ENCODE data around the gene PHB1.

The PHB1 gene

DNA sequence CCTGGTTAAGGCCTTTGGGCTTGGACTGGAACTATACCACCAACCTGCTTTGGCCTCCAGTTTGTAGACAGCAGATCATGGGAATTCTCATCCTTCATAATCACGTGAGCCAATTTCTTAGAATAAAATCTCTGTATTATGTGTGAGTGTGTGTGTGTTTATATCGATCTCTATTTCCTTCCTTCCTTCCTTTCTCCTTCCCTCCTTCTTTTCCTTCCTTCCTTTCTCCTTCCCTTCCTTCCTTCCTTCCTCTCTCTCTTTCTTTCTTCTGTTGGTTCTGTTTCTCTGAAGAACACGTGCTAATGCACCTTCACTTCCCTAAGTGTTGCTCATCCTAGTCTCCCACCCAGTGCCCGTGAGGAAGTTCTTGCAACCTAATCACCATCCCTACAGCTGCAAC lies 35.5 kb upstream of the PHB1 start:
- no peak overlapping the region for H3K4me3 ChIP-seq (replicated peaks; ENCODE audit: low read depth, low read length)
- TF ChIP-seq, protein P1, sequence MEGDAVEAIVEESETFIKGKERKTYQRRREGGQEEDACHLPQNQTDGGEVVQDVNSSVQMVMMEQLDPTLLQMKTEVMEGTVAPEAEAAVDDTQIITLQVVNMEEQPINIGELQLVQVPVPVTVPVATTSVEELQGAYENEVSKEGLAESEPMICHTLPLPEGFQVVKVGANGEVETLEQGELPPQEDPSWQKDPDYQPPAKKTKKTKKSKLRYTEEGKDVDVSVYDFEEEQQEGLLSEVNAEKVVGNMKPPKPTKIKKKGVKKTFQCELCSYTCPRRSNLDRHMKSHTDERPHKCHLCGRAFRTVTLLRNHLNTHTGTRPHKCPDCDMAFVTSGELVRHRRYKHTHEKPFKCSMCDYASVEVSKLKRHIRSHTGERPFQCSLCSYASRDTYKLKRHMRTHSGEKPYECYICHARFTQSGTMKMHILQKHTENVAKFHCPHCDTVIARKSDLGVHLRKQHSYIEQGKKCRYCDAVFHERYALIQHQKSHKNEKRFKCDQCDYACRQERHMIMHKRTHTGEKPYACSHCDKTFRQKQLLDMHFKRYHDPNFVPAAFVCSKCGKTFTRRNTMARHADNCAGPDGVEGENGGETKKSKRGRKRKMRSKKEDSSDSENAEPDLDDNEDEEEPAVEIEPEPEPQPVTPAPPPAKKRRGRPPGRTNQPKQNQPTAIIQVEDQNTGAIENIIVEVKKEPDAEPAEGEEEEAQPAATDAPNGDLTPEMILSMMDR (IDR thresholded peaks at IDR 0.05; ENCODE audit: low read depth, low read length, missing control alignments), result no peak

DNA sequence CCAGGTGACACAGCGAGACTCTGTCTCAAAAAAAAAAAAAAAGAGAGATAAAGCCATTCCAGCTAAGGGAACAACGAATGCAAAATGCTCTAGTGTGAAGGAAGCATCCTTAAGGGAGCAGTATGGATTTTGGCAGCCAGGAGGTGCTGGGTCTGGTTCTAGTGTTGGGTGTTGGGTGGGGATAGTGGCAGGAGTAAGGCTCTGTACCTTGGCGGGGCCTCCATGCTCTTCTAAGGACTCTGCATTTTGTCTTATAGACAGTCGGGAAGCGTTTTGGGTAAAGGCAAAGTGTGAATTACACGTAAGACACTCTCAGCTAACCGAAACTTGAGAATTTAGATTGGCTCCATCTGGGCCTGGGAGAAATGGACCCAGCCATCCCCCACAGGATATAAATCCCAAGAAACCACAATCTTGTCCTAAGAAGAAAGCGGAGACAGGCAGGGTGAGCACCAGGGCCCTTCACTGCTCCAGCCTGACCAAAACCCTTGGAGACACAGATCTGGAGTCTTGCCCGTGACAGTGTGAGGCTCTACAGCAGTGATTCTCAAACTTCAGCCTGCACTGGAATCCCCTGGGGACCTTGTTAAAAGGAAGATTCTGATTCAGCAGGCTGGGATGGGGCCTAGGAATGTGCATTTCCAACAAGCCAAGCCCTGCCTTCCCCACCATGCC lies 33.1 kb upstream of the PHB1 start:
- no peak overlapping the region for H3K4me3 ChIP-seq (replicated peaks; ENCODE audit: low read depth, low read length)
- TF ChIP-seq, protein P1 (IDR thresholded peaks at IDR 0.05; ENCODE audit: low read depth, low read length, missing control alignments), result peak; percentile 33
- DNase-seq (ENCODE audit: extremely low read depth, low read depth), result no peak

More for the DNA sequence above, 35.5 kb upstream of the PHB1 start:
- no peak for DNase-seq (ENCODE audit: extremely low read depth, low read depth)

DNA sequence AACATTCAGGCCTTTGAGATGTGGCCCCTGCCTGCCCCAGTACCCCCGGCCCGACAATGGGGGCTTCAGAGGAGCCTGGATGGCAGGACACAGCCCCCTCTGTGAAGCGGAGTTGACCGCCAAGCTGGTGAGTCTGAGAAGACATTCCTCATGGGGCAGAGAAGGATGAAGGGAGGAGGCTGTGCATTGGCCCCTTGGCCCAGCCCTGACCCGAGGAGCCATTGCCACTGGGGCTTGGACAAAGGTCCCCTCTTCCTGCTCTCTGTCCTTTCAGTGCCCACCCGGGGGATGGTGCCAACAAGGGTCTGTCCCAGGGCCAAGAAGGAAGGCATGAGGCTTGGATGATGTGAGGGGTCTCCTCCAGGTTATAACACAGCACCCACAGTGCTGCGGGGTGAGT lies 30.9 kb upstream of the PHB1 start:
- TF ChIP-seq, protein P1 (IDR thresholded peaks at IDR 0.05; ENCODE audit: low read depth, low read length, missing control alignments), result no peak
- DNase-seq (ENCODE audit: extremely low read depth, low read depth), result no peak

DNA sequence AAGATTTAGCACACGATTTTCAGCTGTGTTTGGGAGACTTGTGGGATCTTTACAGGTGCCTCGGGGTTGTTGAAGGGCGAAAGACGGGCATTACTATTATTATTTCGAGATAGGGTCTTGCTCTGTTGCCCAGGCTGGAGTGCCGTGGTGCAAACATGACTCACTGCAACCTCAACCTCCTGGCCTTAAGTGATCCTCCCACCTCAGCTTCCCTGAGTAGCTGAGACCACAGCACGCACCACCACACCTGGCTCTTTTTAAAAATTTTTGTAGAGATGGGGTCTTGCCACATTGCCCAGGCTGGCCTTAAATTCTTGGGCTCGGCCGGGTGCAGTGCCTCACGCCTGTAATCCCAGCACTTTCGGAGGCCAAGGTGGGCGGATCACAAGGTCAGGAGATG lies 29.7 kb upstream of the PHB1 start:
- TF ChIP-seq, protein P1 (IDR thresholded peaks at IDR 0.05; ENCODE audit: low read depth, low read length, missing control alignments), result no peak
- no peak overlapping the region for H3K4me3 ChIP-seq (replicated peaks; ENCODE audit: low read depth, low read length)
- no peak for DNase-seq (ENCODE audit: extremely low read depth, low read depth)

More for the DNA sequence above, 30.9 kb upstream of the PHB1 start:
- H3K4me3 ChIP-seq (replicated peaks; ENCODE audit: low read depth, low read length), result no peak overlapping the region

DNA sequence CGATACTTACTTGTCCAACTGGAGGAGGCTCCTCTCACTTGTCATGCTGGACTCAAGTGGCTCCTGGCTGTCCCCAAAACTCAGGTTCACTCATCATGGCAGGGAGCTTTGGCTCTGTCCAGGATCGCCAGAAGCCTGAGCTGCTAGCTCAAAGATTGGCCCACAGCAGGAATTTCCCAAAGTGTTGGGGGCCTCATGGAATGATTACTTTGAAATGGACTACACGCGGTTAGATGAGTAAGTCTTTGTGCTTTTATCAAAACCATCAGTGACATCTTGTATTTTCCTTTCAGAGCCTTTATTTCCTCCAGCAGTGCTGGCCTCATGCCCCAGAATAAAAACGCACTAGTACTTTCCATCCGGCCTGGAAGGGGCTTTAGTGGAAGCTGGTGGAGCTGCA lies 29.2 kb upstream of the PHB1 start:
- TF ChIP-seq, protein P1 (IDR thresholded peaks at IDR 0.05; ENCODE audit: low read depth, low read length, missing control alignments), result no peak
- H3K4me3 ChIP-seq (replicated peaks; ENCODE audit: low read depth, low read length), result no peak overlapping the region
- peak; percentile 29 for DNase-seq (ENCODE audit: extremely low read depth, low read depth)

- TF ChIP-seq, protein P1 (IDR thresholded peaks at IDR 0.05; ENCODE audit: low read depth, low read length, missing control alignments), result no peak
- DNase-seq (ENCODE audit: extremely low read depth, low read depth), result no peak
- no peak overlapping the region for H3K4me3 ChIP-seq (replicated peaks; ENCODE audit: low read depth, low read length)
Observed at GRCh38 chr17:49442041-49442440, 27.4 kb upstream of the PHB1 start.

DNA sequence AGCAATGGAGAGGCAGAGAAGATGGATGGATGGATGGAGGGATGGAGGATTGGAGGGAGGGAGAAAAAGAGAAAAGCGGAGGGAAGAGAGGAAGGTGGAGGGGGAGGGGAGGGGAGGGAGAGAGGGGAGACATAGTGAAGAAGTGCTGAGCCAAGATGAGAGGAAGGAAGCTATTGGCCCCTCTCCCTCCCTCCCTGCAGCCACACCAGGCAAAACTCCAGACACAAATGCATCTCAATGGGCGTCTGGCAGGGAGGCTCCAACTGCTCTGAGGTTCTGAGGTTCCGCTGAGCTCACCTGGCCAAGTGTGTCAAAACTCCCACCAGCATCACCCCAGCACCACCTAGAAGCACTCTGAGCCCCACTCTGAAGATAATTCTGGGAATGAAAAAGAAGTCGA lies 26.9 kb upstream of the PHB1 start:
- TF ChIP-seq, protein P1 (IDR thresholded peaks at IDR 0.05; ENCODE audit: low read depth, low read length, missing control alignments), result no peak
- no peak overlapping the region for H3K4me3 ChIP-seq (replicated peaks; ENCODE audit: low read depth, low read length)
- DNase-seq (ENCODE audit: extremely low read depth, low read depth), result no peak

Measured in HFF-Myc (cell line).